IPS-NIHi7 (cell line): Measurements from ENCODE around the gene GEMIN8.
A peak's percentile ranks its signal among the peaks of the same experiment; 100 is the strongest.

Source experiments
- DNase-seq: peaks from one replicate; pipeline ENCODE4 v3.0.0; 2012; ENCODE audit warnings: mixed read lengths; ENCODE audit errors: extremely low spot score

The GEMIN8 gene

GRCh38 chrX:14015941-14016340 lies 13.8 kb downstream of the GEMIN8 start:
- DNase-seq: no peak

GRCh38 chrX:14015294-14015693 lies 14.4 kb downstream of the GEMIN8 start:
- DNase-seq: no peak

- DNase-seq: no peak
Observed at GRCh38 chrX:14014526-14014925, 15.2 kb downstream of the GEMIN8 start.

GRCh38 chrX:14013054-14013453 lies 16.6 kb downstream of the GEMIN8 start:
- no peak for DNase-seq

GRCh38 chrX:14010566-14010965 lies 19.1 kb downstream of the GEMIN8 start:
- DNase-seq: no peak

GRCh38 chrX:14006540-14006939 lies 23.2 kb downstream of the GEMIN8 start:
- no peak for DNase-seq

GRCh38 chrX:14003876-14004425 lies 25.7 kb downstream of the GEMIN8 start:
- DNase-seq: no peak

- no peak for DNase-seq
Observed at GRCh38 chrX:14003028-14003427, 26.7 kb downstream of the GEMIN8 start.

GRCh38 chrX:13996650-13997049 lies 33.0 kb downstream of the GEMIN8 start:
- no peak for DNase-seq

- no peak for DNase-seq
Observed at GRCh38 chrX:13994536-13995080, 35.1 kb downstream of the GEMIN8 start.

- DNase-seq: no peak
Observed at GRCh38 chrX:13994104-13994503, 35.6 kb downstream of the GEMIN8 start.

- DNase-seq: no peak
Observed at GRCh38 chrX:13990126-13990800, 39.4 kb downstream of the GEMIN8 start.

GRCh38 chrX:13985697-13986435 lies 43.8 kb downstream of the GEMIN8 start:
- DNase-seq: no peak

GRCh38 chrX:13983734-13984133 lies 46.0 kb downstream of the GEMIN8 start:
- no peak for DNase-seq

GRCh38 chrX:13968198-13968597 lies 61.5 kb downstream of the GEMIN8 start:
- DNase-seq: no peak

- DNase-seq: no peak
Observed at GRCh38 chrX:13967636-13968035, 62.1 kb downstream of the GEMIN8 start.

- no peak for DNase-seq
Observed at GRCh38 chrX:13966793-13967125, 62.9 kb downstream of the GEMIN8 start.

GRCh38 chrX:13966071-13966792 lies 63.5 kb downstream of the GEMIN8 start:
- no peak for DNase-seq

- peak; percentile 50 for DNase-seq
Observed at GRCh38 chrX:13965531-13965930, 64.2 kb downstream of the GEMIN8 start.

- DNase-seq: no peak
Observed at GRCh38 chrX:13956998-13957397, 72.7 kb downstream of the GEMIN8 start.
